BJ (cell line): ENCODE measurements around the gene SORCS1. TPM values are rescaled to one million over a fixed set of nuclear protein-coding genes. Genes with fewer than 3 reads are reported as not detected.

Experiments used
- CTCF ChIA-PET: fragments of 350-600 bp; formaldehyde crosslinking; extraction: SDS; loops from one replicate; lab custom pipeline; 2021; ENCODE audit warnings: antibody characterized with exemption, inconsistent platforms; lab: Yijun Ruan, JAX
- POLR2A ChIA-PET: fragments of 300-600 bp; sonication (Branson Sonifier 250); formaldehyde crosslinking; extraction: SDS; loops from one replicate; lab custom pipeline; 2021; ENCODE audit warnings: antibody characterized with exemption; lab: Charles Lee
- DNase-seq: peaks from one replicate; pipeline ENCODE4 v3.0.0-alpha.2; 2011; ENCODE audit warnings: low read depth
- H3K27me3 ChIP-seq: 2 replicates; pipeline ENCODE4 v1.6.0; 2011; ENCODE audit warnings: low read length; ENCODE audit not compliant: control insufficient read depth, insufficient read depth
- H3K36me3 ChIP-seq: 2 replicates; pipeline ENCODE4 v1.5.1; 2011; ENCODE audit warnings: low read length; ENCODE audit not compliant: control insufficient read depth, insufficient read depth
- H3K4me3 ChIP-seq: 2 replicates; pipeline ENCODE4 v1.5.1; 2011; ENCODE audit warnings: low read depth, mild to moderate bottlenecking, control low read depth, low read length
- polyA plus RNA-seq: library from polyadenylated mRNA; depleted of rRNA; stranded (reverse); fragments of >200 nt; gene quantifications from 2 replicates; pipeline ENCODE4 v1.2.3, GENCODE V29; 2011
- TF ChIP-seq, protein P1 (sequence below): IDR thresholded peaks from 2 replicates; pipeline ENCODE4 v1.5.1; 2011; ENCODE audit warnings: low read depth, mild to moderate bottlenecking, control low read depth, inconsistent platforms, low read length, moderate library complexity; ENCODE audit not compliant: insufficient read depth

SORCS1 gene
- polyA plus RNA-seq, 1 experiment: 0.01 TPM

DNA sequence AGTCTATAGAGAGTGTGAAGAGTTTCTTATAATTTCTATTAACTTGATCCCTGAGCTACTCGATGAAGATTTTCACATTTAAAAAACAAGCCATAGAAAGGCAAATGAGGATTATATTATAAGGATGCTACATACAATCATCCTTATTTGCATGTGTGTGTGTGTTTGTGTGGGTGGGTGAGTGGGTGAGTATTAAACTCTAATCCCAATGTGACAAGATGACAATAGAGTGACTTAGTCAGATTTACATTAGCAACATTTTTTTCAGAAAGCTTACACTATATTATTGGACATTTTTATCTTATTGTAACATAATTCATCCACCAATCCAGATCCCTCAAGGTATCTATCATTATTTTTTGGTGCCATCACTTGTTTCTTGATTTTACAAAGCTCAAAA lies 331.7 kb downstream of the SORCS1 start:
- Histone ChIP-seq H3K27me3 (no peaks in the 10 kb centered on the region), H3K4me3 (no peak overlapping the region), H3K36me3 (no peaks in the 10 kb centered on the region)
- CTCF ChIA-PET: no interaction called here
- POLR2A ChIA-PET: no interaction called here
- DNase-seq: no peak
- TF ChIP-seq, protein P1, sequence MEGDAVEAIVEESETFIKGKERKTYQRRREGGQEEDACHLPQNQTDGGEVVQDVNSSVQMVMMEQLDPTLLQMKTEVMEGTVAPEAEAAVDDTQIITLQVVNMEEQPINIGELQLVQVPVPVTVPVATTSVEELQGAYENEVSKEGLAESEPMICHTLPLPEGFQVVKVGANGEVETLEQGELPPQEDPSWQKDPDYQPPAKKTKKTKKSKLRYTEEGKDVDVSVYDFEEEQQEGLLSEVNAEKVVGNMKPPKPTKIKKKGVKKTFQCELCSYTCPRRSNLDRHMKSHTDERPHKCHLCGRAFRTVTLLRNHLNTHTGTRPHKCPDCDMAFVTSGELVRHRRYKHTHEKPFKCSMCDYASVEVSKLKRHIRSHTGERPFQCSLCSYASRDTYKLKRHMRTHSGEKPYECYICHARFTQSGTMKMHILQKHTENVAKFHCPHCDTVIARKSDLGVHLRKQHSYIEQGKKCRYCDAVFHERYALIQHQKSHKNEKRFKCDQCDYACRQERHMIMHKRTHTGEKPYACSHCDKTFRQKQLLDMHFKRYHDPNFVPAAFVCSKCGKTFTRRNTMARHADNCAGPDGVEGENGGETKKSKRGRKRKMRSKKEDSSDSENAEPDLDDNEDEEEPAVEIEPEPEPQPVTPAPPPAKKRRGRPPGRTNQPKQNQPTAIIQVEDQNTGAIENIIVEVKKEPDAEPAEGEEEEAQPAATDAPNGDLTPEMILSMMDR: no peak

GRCh38 chr10:106830471-106830870 lies 334.0 kb downstream of the SORCS1 start:
- CTCF ChIA-PET: no interaction called here

GRCh38 chr10:106830006-106830405 lies 334.5 kb downstream of the SORCS1 start:
- TF ChIP-seq, protein P1: no peak
- Histone ChIP-seq H3K4me3 (no peak overlapping the region), H3K27me3 (no peaks in the 10 kb centered on the region), H3K36me3 (no peaks in the 10 kb centered on the region)
- ChIA-PET POLR2A (no interaction called here), CTCF (no interaction called here)
- no peak for DNase-seq

More at GRCh38 chr10:106830471-106830870, 334.0 kb downstream of the SORCS1 start:
- TF ChIP-seq, protein P1: no peak
- no peaks in the 10 kb centered on the region for H3K36me3 ChIP-seq
- no peak for DNase-seq
- no peak overlapping the region for H3K4me3 ChIP-seq
- POLR2A ChIA-PET: no interaction called here
- no peaks in the 10 kb centered on the region for H3K27me3 ChIP-seq

DNA sequence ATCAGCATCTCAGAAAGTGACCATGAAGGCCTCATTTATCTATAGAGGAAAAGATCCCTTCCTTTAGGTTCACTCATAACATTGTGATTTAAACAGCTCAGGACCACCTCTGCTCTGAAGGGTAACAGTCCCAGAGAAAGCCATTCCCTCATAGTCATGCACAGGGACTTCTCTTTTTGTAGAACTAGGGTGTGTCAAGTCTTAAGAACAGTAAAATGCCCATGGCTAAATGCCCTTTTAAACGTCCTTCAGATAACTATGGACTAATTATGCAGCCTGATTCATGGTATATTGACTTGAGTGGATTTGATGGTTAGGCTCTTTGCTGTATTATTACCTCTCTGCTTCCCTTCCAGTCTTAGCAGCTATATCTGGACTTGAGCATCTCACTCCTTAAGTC lies 337.8 kb downstream of the SORCS1 start:
- ChIA-PET CTCF (no interaction called here), POLR2A (no interaction called here)
- DNase-seq: no peak
- H3K36me3 ChIP-seq: no peaks in the 10 kb centered on the region
- TF ChIP-seq, protein P1: no peak
- H3K4me3 ChIP-seq: no peak overlapping the region
- no peaks in the 10 kb centered on the region for H3K27me3 ChIP-seq

- TF ChIP-seq, protein P1: no peak
- H3K27me3 ChIP-seq: no peaks in the 10 kb centered on the region
- DNase-seq: no peak
- CTCF ChIA-PET: no interaction called here
- POLR2A ChIA-PET: no interaction called here
- H3K4me3 ChIP-seq: no peak overlapping the region
- no peaks in the 10 kb centered on the region for H3K36me3 ChIP-seq
These were observed 338.7 kb downstream of the SORCS1 start for GRCh38 chr10:106825576-106826364.
